RWPE1 (cell line): ENCODE results near the gene PRRX1.

Source experiments
- CTCF ChIA-PET: fragments of 350-600 bp; sonication (Branson Sonifier 250); formaldehyde crosslinking; extraction: SDS; loops from one replicate; lab custom pipeline; 2021; lab: Yijun Ruan, JAX
- POLR2A ChIA-PET: fragments of 400-600 bp; formaldehyde crosslinking; extraction: SDS; loops from one replicate; lab custom pipeline; 2020; ENCODE audit warnings: antibody characterized with exemption; ENCODE audit not compliant: low non-redundant PET; lab: Yijun Ruan, JAX
- DNase-seq: peaks from one replicate; pipeline ENCODE4 v3.0.0; 2012; ENCODE audit warnings: low spot score
- H3K27ac ChIP-seq: fragments of 450-650 bp; 2 replicates; pipeline ENCODE4 v1.5.1; 2017
- TF ChIP-seq, protein P1 (sequence below): fragments of 450-650 bp; conservative IDR thresholded peaks from 2 replicates; pipeline ENCODE4 v1.5.1; 2017; ENCODE audit warnings: low read depth, mild to moderate bottlenecking

Gene PRRX1

DNA sequence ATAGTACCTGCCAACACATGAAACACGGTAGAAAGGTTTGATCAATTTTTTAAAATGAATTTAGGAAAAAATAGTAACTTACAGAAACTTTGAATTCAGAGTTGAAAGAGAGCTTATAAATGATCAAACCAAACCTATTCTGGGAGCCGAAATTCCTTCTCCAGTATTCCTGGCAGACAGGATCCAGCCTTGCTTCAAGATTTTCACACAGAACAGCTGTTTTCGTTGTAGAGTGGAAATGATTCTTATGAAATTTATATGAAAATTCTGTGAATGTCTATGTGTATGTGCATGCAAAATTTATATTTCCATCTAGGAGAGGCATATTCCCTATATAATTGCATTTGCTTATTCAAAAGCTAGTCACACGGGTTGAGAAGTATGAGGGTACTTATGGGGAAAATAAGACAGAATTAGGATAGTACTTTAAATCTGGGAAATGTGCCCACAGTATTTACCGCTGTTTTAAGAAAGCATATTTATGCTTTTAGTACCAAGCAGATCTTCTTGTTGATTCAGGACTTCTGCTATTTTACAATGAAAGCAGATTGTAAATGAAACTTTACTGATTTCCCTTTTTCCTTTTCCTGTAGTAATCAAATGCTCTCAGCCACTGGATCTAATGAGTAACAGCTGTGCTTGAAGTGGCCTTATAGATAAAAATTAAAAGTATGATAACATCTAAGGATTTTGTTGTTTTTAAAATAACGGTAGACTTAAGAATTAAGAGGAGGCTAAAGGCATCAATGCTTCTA lies 30.4 kb downstream of the PRRX1 start:
- TF ChIP-seq, protein P1, sequence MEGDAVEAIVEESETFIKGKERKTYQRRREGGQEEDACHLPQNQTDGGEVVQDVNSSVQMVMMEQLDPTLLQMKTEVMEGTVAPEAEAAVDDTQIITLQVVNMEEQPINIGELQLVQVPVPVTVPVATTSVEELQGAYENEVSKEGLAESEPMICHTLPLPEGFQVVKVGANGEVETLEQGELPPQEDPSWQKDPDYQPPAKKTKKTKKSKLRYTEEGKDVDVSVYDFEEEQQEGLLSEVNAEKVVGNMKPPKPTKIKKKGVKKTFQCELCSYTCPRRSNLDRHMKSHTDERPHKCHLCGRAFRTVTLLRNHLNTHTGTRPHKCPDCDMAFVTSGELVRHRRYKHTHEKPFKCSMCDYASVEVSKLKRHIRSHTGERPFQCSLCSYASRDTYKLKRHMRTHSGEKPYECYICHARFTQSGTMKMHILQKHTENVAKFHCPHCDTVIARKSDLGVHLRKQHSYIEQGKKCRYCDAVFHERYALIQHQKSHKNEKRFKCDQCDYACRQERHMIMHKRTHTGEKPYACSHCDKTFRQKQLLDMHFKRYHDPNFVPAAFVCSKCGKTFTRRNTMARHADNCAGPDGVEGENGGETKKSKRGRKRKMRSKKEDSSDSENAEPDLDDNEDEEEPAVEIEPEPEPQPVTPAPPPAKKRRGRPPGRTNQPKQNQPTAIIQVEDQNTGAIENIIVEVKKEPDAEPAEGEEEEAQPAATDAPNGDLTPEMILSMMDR: no peak
- DNase-seq: no peak
- no peak overlapping the region for H3K27ac ChIP-seq
- ChIA-PET CTCF (no interaction called here), POLR2A (no interaction called here)

DNA sequence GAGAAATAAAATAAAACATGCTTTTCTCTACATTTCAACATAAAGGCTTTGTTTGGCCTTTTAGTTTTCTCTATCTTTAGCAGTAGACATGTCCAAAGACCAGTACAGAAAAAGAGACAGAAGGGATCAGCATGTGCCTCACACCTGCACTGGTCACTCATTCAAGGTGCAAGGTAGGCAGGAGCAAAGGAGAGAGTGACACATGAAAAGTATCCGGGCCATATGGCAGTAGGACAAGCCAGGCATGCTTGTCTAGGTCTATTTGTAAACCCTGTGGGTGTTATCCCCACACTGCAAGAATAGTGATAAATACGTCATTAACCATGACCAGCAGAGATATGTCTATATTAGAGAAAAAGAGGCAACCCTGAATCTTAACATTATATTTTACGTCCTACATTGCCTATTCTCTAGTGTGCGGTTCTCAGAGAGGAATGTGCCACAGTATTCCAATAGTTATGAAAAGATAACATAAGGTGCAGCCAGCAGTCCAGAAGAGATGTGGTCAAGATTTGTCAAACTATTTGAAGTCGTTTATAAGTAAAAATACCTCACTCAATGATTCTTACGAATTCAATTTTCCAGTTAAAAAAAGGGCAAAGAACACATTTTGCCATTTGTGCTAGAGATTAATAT lies 32.1 kb downstream of the PRRX1 start:
- no peak for DNase-seq
- CTCF ChIA-PET: no interaction called here

GRCh38 chr1:170696591-170697290 lies 32.8 kb downstream of the PRRX1 start:
- H3K27ac ChIP-seq: no peak overlapping the region
- POLR2A ChIA-PET: no interaction called here
- TF ChIP-seq, protein P1: no peak
- CTCF ChIA-PET: no interaction called here
- DNase-seq: no peak

More for the DNA sequence above, 32.1 kb downstream of the PRRX1 start:
- H3K27ac ChIP-seq: no peak overlapping the region
- POLR2A ChIA-PET: no interaction called here
- TF ChIP-seq, protein P1: no peak

DNA sequence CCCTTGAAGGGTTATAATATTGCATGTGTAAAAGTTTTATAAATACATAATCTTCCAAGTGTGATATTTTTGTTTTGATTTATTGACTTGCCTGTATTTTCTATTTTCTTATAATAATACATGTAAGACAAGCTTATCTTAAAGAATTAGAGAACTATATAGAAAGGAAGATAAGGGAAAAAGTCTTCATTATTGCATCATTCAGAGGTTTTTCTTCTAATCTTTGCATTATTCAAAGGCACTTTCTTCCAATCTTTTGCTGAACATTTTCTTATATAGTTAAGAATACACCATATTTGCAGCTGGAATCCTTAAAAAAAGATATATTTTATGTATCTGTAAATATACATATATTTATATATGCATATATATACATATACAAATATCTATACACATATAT lies 33.4 kb downstream of the PRRX1 start:
- H3K27ac ChIP-seq: no peak overlapping the region
- TF ChIP-seq, protein P1: no peak
- CTCF ChIA-PET: no interaction called here

DNA sequence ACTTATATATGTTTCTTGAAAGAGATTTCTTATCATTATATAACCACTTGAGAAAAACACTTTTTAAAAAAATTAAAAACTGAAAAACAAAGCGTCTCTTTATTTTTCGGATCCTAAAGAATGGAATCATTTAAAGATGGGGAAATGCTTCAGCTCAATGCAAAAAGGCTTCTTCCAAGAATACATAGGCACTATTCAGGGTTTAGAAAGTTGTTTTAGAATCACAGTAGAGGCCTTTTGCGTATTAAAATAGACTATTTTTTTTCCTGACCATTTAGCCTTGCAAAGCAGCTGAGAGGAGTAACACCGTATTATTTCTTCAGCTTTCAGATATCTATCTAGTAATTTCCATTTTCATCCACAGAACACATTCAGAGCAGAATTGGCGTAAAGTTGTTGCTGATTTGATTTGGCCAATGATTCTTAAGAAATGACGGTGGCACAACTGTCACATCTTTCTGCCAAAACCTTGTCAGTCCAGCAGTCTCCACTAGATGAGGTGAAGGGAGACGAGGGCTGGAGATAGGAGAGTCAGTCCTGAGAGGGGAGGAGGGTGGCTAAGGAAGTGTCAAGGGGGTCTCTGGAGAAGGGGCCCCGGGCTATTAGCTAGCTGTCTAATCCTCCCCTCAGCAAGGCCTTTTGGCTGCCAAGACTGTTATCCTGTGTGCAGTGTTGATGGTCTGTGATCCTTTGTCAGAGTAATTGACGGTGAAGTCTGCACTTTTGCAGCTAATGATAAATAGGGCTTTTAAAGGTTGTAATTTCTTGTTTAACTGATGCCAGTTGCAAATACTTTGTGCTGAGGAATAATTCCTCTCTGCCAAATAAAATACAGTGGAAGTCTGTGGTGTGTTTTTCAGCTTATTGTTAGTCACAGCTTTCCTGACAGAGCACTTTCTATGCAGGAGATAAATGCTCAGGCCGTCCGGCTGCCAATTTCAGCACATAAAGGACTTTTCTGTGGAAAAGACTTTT lies 34.7 kb downstream of the PRRX1 start:
- no peak for DNase-seq
- POLR2A ChIA-PET: no interaction called here
- H3K27ac ChIP-seq: no peak overlapping the region
- TF ChIP-seq, protein P1: no peak
- CTCF ChIA-PET: interaction anchor here (0.5 to 0.7 kb wide), 3 partner anchors 9 to 856 kb away, joined by 3 to 7 read pairs (median 3); no protein-coding TSS in a partner anchor

More for the DNA sequence above, 33.4 kb downstream of the PRRX1 start:
- DNase-seq: no peak
- POLR2A ChIA-PET: no interaction called here
